ENCODE data around the gene TRAF3.

Gene TRAF3

DNA sequence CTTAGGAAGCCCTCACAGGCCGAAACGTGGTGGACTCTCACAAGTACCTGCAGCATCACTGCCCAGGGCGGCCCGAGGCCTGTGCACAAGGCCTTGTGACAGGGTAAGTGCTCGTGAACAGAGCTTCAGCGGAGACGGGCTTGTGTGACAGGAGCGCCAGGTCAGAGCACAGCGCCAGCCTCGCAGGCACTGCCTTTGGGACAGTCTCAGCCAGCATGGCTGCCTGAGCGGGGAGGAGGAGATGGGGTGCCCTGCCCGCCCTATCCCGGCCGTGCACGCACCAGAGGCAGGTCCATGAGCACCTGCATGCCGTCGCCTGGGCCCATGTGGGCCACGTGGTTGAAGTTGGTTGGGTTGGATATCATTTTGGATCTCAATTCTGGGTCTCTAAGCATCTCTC lies 162.1 kb downstream of the TRAF3 start:
- no peak for DNase-seq (ENCODE audit: low spot score)

DNA sequence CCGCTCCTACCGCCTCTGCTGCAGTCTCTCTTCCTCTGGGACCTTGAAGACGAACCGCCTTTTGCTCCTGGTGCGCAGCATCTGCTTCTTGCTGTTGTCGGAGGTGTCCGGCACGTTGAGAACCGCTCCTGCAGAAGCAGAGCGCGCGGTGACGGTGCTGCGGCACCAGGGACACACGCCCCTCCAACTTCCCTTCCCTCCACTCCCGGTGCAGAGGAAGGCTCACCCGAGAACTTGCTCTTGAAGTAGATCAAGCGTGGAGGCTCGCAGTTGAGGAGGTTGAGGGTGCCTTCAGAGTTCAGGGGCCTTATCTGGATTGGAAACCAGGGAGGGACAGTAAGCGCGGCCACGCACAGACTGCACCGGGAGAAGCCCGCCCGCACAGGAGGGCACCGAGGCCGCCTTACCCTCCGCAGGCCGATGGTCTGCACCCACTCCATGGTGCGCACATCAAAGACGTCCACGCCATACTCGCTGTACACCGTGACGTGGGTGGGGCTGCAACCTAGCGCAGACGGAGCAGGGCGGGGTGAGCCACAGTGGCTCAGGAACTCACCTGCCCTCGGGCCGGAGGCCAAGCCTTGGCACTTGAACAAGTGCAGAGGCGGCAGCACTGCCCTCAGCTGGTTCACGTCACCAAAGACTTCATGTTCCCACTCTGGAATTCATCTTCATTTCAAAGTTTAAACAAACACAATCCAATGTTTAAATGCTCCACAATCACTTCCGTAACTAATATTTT lies 162.7 kb downstream of the TRAF3 start:
- no peak for DNase-seq (ENCODE audit: low spot score)

DNA sequence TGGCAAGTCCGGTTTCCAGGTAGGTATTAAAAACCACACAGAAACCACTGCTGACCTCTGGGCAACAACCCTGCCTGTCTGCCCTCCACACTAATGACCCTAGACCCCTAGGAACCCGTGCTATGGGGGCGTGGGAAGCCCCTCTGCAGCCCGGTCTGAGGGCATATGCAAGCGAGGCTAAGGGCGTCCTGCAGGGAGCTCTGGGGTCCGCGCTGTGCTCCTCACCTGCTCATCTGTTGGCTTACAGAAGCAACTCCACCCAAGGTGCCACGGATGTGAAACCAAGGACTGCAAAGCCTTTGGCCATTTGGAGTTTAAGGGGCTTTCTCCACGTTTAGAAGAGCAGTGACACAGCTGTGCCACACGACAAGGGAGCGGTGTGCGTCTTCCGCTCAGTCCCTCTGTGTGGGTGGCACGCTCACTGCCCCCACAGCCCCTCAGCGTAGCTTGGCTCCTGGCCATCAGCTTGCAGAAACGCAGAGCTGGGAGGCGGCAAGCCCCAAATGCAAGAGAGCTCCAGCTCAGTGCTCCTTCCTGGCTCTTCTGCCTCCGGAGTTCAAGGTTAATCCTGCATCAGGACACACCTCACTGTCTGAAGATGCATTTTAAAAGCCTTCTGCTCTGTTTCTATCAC lies 163.6 kb downstream of the TRAF3 start:
- DNase-seq (ENCODE audit: low spot score), result no peak

DNA sequence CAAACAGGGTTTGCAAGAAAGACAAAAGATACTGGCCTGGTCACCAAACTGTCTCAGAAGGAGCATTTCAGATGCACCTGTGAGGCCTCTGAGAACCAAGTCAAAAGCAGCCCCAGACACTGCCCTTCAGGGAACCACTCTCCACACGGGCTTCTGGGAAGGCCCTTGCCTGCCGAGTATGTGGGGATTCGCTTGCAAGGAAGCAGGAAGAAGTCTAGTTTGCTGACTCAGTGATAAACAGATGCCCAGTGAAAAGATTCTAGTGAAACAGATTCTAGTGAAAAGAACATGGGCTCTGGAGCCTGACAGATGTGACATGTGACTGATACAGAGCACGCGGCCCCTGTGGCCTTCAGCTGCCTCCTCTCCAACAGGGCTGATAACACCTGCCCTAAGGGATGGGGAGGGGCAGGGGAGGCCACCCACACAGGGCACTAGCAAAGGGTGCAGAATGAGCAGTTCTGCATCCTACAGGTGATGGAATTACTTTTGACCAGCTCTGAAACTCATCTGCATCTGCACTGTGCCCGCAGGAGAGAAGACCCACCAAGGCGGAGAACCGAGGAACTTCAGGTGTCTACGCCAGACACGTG lies 164.3 kb downstream of the TRAF3 start:
- DNase-seq (ENCODE audit: low spot score), result no peak

DNA sequence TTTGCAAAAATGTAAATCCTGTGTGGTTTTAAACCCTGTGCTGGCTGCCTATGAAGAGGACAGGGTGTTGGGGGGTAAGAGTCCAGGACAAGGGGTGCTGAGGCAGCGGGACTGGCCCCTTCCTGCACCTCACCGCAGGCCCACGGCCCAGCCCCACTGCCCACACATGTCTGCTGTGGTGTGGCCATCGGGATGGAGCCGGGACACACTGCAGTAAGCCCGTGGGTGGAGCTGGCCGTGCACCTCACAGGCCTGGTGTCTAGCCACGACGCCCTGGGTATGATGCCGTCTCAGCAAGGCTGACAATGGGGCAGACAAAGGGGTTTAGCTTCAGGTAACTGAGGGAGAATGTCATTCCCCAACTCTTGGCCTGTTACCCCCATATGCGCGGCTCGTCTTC lies 164.8 kb downstream of the TRAF3 start:
- DNase-seq (ENCODE audit: low spot score), result no peak

DNA sequence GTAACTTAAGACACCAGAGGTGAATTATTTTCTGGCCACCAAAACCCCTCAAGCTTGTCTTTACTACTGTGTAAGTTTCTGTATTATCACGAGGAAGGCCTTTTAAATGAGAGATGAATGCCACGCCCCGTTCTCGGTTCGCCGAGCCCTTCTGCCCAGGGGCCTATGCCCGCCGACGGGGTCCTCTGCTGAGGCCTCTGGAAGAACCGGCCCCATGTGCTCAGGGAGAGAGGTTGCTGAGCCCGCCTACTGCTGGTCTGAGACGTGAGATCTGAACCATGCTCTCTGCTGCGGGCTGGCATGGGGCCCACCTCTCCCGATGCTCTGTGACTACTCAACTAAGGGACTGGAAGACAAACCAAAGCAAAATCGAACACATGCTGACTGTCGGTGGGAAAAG lies 166.2 kb downstream of the TRAF3 start:
- DNase-seq (ENCODE audit: low spot score), result no peak

DNA sequence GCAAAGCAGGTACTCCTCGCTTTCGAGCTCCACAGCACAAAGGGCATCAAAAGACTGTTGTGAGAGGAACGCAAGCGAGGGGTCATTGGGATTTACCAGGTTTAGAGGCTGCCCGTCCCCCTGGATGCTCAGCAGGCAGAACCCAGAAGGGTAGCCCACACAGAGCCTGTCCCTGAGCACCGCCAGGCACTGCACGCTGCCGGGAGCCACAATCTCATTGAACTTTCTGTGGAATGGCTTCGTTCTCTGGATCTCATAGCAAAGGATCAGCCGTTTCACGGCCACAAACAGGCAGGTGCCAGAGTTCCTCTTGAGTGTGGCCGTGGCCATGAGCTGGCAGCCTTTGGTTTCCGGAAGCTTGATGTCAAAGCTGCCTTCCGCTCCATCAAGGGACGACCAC lies 166.7 kb downstream of the TRAF3 start:
- DNase-seq (ENCODE audit: low spot score), result no peak

DNA sequence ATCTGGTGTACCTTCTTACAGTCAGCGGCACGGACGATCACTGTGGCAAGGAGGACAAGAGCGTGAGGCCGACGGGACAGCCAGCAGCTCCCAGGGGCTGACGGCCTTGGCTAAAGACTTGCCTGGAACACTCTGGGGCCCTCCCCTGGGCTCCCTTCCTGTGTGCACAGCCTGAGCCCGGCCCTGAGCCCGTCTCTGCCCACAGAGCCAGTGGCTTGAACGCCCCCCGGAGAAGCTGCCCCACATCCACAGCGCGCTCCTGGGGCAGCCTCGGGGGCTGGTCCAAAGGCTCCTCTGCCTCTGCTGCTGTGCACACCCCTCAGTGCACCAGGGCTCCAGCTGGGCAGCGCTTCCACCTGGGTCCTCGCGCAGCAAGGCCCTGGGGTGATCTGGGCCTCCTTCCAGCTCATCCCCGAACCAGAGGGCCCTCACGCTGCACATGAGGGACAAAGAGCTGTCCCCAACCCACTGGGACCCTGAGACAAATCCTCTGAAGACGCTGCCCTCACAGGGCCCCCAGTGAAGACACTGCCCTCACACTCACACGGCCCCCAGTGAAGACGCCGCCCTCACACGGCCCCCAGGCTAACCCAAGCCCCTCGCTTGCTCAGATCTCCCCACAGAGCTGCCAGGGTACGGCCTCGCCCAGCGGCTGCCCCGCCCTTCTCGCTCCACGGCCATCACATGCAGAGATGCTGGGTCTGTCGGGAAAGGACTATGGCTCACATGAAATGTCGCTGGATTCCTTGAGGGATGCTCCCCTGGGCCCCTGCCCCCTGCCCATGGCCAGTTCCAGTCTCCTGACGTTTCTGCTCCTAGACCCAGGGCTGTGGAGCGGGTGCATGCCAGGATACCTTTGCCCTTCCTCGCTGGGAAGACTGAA lies 167.4 kb downstream of the TRAF3 start:
- no peak for DNase-seq (ENCODE audit: low spot score)

DNA sequence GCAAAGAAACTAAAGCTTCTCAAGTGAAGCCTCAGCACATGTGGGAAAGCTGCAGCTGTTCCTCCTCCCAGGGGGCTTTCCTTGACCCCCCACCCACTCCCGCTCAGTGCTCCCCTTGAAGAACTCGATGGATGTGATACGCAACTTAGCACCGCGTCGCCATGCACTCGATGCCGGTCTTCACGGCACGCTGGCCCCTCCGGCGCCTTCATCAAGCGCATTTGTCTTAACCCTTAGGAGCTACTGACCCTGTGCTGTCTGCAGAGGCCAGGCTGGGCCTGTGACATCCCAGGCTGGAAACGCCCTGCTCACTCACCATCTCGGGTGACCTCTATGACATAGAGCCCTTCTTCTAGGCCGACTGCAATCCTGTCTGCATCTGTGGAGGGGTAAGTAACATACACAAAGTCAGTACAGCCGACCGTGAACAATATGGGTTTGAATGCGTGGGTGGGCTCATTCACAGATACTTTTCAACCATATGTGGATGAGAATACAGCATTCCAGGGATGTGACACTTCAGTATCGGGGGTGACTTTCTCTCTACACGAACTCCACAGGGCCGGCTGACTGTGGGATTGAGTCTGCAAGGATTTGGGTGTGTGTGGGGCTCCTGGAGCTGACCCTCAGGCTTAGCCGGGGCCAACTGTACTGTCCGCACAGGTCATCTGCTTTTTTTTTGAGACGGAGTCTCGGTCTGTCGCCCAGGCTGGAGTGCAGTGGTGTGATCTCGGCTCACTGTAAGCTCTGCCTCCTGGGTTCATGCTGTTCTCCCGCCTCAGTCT lies 168.3 kb downstream of the TRAF3 start:
- no peak for DNase-seq (ENCODE audit: low spot score)

DNA sequence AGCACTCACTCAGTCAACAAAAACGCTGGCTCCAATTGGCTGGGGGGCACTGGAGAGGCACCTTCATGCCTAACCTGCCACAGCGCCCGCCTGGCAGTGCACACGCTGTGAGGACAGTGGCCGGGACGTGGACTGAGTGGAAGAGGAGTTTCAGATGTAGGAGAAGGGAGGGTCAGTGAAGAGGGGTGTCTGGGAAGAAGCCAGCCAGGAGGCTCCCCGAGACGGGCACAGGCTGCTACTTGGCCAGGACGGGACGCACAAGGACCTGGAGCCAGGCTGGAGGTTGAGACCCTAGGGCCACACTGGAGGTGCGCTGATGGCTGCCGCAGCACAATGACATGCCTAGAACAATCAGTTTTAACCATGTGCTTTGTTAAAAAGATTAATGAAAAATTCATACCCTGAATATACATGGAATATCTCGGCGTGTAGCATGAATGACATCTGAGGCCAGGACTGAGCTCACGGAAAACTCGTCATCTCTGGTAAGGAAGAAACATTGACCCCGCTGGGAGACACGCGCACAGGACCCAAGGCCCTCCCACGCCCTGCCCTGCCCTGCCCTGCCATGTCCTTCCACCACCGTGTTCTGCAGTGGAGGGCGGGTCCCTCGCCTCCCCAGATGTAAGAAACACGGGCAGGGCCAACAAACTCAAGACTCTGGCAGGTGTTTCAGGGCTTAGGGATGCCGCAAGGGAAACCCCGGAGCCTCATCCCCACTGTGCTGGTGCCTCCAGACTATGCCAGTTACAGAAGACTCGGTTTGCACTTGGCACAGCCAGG lies 170.3 kb downstream of the TRAF3 start:
- DNase-seq (ENCODE audit: low spot score), result no peak

DNA sequence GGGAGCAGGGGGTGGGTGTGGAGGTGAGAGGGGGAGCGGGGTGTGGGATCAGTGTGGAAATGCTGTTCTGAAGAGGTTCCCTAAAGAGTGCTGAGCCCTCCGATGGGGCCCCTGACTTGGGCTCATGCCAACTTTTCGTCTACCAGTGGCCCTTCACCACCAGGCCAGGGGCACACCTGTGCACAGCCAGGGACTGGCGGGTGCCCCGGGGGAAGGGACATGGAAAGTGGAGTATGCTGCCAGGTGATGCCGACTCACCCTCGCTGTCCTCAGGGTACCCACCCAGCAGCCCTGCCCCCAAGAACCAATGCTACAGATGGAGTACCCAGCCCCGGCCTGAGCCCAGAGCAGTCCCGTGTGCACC lies 171.4 kb downstream of the TRAF3 start:
- DNase-seq (ENCODE audit: low spot score), result no peak

DNA sequence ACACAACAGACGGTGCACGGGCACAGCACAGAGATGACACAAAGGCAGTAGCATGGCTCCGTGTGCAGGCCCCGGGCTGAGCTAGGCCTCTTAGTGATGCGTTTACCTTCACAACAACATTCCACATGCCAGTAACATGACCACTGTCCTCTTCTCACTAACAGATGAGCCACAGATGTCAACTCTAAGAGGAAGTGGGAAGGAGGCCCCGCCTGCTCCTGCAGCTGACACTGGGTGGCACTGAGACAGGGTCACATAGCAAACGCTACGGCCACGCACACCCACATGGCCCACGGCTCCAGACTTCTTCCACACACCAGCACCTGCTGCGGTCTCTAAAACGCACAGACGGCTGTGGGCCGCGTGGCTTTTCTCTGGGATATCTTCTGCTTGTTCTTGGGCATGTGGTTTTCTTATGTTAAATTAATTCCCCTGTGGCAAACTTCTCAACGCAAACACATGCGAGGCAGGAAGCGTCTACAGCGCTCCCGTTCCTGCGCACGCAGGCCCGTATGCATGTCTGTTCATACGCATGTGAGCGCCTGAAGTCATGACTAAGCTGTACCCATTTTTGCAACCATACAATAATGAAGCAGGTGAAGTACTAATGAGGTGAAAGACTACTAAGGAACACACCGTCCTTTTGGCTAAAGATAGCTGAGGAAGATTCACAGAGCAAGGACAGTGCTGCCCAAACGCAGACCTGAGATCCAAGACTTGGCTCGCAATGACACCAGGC lies 172.0 kb downstream of the TRAF3 start:
- DNase-seq (ENCODE audit: low spot score), result no peak

DNA sequence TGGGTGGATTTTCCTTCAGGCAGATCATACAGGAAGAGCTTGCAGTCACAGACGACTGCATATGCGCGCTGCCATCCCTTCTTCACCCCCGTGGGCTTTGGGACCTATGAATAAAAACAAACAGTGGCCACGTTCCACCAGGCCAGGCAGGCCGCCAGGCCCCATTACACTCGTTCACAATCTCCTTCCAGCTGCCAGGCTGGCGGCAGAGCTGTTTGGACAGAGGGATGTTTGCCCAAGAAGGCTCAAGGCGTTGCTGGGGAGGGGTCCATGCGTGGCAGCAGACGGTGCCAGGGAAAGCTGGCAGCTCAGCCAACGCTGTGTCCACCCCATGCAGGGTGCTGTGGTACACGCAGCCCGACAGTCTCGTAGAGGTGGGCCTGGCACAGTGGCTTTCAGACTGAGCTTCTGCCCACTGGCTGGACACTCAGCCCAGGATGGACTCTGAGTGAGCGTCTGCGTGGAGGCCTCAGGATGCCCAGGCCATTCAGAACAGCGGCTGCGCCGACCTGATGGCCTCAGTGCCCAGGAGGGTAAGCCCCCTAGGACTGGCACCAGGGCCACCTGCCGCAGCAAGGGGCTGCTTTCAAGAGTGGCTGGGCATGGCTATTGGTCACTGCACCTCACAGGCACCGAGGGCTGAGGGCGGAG lies 172.7 kb downstream of the TRAF3 start:
- no peak for DNase-seq (ENCODE audit: low spot score)

DNA sequence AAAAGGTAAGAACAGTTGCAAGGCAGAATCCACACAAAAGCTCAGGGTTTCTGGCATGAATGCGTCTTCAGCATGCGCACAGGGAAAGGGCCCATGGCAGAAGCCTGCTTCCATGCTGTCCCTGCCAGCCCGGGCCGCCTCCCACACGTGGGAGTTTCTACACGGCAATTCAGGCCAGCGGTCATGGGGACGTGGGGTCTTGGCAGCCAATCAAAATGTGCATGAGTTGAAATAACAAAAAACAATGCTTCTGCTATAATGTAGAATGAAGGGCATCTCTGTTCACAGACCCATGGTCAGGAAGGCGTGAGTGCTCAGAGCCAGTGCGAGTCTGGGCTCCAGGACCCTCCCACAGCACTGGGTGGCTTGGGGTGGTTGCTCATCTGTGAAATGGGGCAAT lies 173.8 kb downstream of the TRAF3 start:
- DNase-seq (ENCODE audit: low spot score), result no peak

DNA sequence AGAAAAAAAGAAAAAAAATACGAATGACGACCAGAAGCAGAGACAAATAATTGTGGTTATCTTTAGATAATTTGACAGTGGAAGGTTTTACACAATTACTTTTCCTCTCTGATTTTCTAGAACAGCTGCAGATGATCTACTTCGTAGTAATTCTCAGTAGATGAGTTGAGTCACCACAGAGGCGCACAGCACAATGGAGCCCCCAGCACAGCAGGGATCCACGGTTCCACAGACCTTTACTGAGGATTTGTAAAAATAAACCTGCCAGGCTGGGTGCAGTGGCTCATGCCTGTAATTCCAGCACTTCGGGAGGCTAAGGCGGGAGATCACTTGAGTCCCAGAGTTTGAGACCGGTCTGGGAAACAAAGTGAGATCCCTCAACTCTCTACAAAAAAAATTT lies 174.6 kb downstream of the TRAF3 start:
- no peak for DNase-seq (ENCODE audit: low spot score)

DNA sequence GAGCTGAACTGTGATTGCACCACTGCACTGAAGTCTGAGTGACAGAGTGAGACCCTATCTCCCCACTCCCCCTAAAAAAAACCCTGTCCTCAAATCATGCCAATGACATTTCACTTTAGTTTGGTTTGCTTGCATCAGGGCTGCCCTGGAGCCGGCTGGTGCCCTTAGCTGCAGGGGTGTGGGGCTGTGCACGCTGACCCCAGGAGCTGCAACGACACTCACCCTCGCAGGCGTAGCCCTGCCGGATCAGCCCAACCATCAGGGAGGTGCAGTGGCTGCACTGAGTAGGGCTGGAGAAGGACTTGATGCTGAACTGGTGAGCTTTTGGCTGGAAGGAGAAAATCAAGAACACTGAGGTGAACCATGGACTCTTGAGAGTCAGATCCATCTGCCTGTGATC lies 175.0 kb downstream of the TRAF3 start:
- DNase-seq (ENCODE audit: low spot score), result no peak

DNA sequence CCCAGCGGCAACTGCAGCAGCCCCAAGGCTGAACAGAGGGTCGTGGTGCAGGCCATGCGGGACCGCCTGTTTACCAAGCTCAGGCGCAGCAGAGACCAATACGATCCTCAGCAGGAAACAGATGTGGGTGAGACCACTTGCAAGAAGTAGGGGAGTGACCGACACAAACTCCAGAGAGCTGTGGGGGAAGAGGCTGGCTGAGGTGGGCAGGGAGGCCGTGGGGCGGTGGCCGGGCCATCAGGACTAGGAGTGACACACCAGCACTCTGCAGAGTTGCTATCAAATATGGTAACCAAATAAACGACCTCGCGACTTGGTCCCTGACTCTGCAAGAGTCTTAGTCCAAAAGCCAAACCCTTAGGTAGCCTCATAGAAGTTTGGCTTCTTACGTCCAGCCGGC lies 175.9 kb downstream of the TRAF3 start:
- DNase-seq (ENCODE audit: low spot score), result no peak

DNA sequence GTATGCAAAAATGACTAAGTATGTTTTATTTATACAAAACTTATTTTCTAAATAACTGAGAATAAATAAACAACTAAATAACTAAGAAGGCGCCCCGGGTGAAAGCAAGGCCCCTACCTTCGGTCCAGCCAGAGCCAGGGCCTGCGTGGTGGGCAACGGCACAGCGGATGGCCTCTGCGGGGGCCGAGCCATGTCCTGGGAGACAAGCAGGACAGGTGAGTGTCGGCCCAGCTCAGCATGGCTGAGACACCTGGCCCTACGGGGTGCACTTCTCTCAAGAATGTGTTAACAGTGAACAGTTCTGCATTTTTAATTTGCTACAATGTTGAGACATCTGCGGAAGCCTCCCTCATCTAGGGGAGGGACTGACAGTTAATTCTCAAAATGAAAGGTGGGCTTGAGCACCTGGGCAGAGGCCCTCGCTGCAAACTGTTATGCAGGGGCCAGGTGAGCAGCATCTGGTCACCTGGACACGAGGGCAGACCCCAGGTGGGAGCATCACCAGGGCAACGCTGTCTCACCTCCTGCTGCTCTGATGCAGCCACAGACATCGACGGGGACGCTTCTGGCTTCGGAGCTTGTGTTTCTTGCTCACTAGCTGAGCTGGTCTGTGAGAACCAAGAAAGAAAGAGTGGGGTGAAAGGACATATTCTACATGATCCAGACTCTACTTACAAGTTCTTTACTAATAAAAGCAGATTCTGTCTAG lies 177.0 kb downstream of the TRAF3 start:
- DNase-seq (ENCODE audit: low spot score), result no peak
